ENCODE measurements around the gene ADGRG3. TPM values are rescaled to one million over a fixed set of nuclear protein-coding genes. Genes with fewer than 3 reads are reported as not detected.

Gene ADGRG3
- total and polyA plus RNA-seq, 2 of the 13 experiments (the other 11 are each of a cell fraction or from before 2014, with no cell fraction given): 2.7 to 11.8 TPM

GRCh38 chr16:57736419-57737351 is 68.6 kb downstream of the ADGRG3 start:
- Histone ChIP-seq H3K9me3 (ENCODE audit: low read length) (no peaks in the 10 kb centered on the region), H3K27ac (ENCODE audit: extremely low read length, insufficient read depth, low read length) (peak overlapping the region; percentile 81), H3K27me3 (ENCODE audit: control insufficient read depth in 1 of 2, insufficient read depth in 2 of 2, low read length in 2 of 2) (no peaks in the 10 kb centered on the region; a peak in 1 of 5 replicates), H3K36me3 (replicated peaks in 1 of 2; ENCODE audit: control insufficient read depth in 1 of 2, insufficient read depth in 2 of 2, low read length in 2 of 2) (peaks cover 1 to 4% of the 10 kb centered on the region in 2 experiments; a peak in 1 of 5 replicates), H3K79me2 (ENCODE audit: insufficient read depth, low read length) (no peaks in the 10 kb centered on the region), H3K9ac (ENCODE audit: insufficient read depth, low read depth, low read length) (peak overlapping the region; percentile 86), H3K4me2 (ENCODE audit: low read depth, low read length) (peak overlapping the region; percentile 100), H3K4me3 (replicated peaks in 1 of 3; ENCODE audit: insufficient read depth in 1 of 3, low read depth in 2 of 3, low read length in 3 of 3) (peak overlapping the region; percentile 82 to 91 (median 82)), H2AFZ (ENCODE audit: low read length) (peak overlapping the region; percentile 16), H4K20me1 (ENCODE audit: insufficient read depth, low read length) (no peaks in the 10 kb centered on the region), H3K4me1 (ENCODE audit: insufficient read depth, low read length) (peaks cover 27% of the 10 kb centered on the region)
- WGBS (ENCODE audit: low lambda C conversion rate): 10% methylated on average over 21 of the region's 23 CpGs
- ATAC-seq: peak; percentile 47
- intact Hi-C loops (cut with micrococcal nuclease; ENCODE audit: unreplicated experiment): loop anchor here (5.0 to 10.0 kb wide), 2 partner anchors 144 to 268 kb away; partner anchors contain the start of genes USB1 and ZNF319
- CTCF ChIA-PET (ENCODE audit: low intra/inter-chr PET ratio, low total read pairs): interaction anchor here (1.1 kb wide), 1 partner anchor 88 kb away, joined by 7 read pairs; no protein-coding TSS in a partner anchor
- in situ Hi-C loops (cut with HindIII; ENCODE audit: extremely low pct_ligation_motif_present, low pct_unique_long_range_greater_than_20kb): no loop called here
- FAIRE-seq: peak; percentile 92
- no TSS peak for BruUV-seq (replicated peaks)
- POLR2A ChIA-PET: interaction anchor here (0.7 to 3.7 kb wide), 21 partner anchors 14 to 364 kb away, joined by 3 to 41 read pairs (median 8); partner anchors contain the start of genes ADGRG3, CX3CL1, DRC7 and KIFC3
- peak; percentile 86 for DNase-seq (ENCODE audit: low spot score)
- TF ChIP-seq PLRG1 (conservative IDR thresholded peaks at IDR 0.05) (no peak), ZNF317 (CRISPR knock-in tag; IDR thresholded peaks at IDR 0.05) (0 out of 2 replicates have a peak, but pooled peaks have one; percentile 19), ZBTB49 (CRISPR knock-in tag; IDR thresholded peaks at IDR 0.05; ENCODE audit: borderline replicate concordance) (no peak), ZNF326 (CRISPR knock-in tag; IDR thresholded peaks at IDR 0.05; ENCODE audit: borderline replicate concordance) (no peak), CBX2 (IDR thresholded peaks at IDR 0.05; ENCODE audit: low read depth, low read length) (no peak), CBX2 (CRISPR knock-in tag; IDR thresholded peaks at IDR 0.05; ENCODE audit: low read depth) (no peak), ZHX1 (CRISPR knock-in tag; IDR thresholded peaks at IDR 0.05; ENCODE audit: low read depth) (peak; percentile 78; the same call in 1 of the 2 replicates), ZNF687 (CRISPR knock-in tag; IDR thresholded peaks at IDR 0.05) (no peak), MXD3 (CRISPR knock-in tag; IDR thresholded peaks at IDR 0.05) (peak; percentile 64; the same call in 1 of the 2 replicates)

Measured in HepG2 (cell line).